Ishikawa (cell line): ENCODE measurements around the gene BID.

Experiments
- CREB1 ChIP-seq: IDR thresholded peaks from 2 replicates; pipeline ENCODE4 v1.6.1; 2012; ENCODE audit warnings: low read depth
- EGR1 ChIP-seq: IDR thresholded peaks from 2 replicates; pipeline ENCODE4 v1.6.1; 2012
- FOXM1 ChIP-seq: IDR thresholded peaks from 2 replicates; pipeline ENCODE4 v1.6.1; 2012; ENCODE audit warnings: low read depth, borderline replicate concordance
- MAX ChIP-seq: IDR thresholded peaks from 2 replicates; pipeline ENCODE4 v1.6.1; 2012
- TAF1 ChIP-seq: IDR thresholded peaks from 2 replicates; pipeline ENCODE4 v1.6.1; 2012; ENCODE audit warnings: low read depth, mild to moderate bottlenecking
- TEAD4 ChIP-seq: IDR thresholded peaks from 2 replicates; pipeline ENCODE4 v1.6.1; 2012

- no peak for TF ChIP-seq TAF1
- no peak for TF ChIP-seq MAX
- no peak for TF ChIP-seq CREB1
- TF ChIP-seq TEAD4 = no peak
- TF ChIP-seq EGR1 = no peak
- TF ChIP-seq FOXM1 = no peak
These were observed 90.0 kb downstream of the BID start for GRCh38 chr22:17684245-17684644.
